Activated naive CD8-positive, alpha-beta T cell treated with anti-CD3 and anti-CD28 coated beads, Interleukin-2, amount 10 ng/mL, durations not matched to agents 7 days and 5 days (primary cell): ENCODE measurements around the gene SEPTIN1. TPM values are rescaled to one million over a fixed set of nuclear protein-coding genes. Genes with fewer than 3 reads are reported as not detected.

Experiments used
- ATAC-seq: fragments of 150-1000 bp; cut with Tn5 transposase; one replicate; pipeline ENCODE4 v1.10.0; 2021; ENCODE audit warnings: low read depth, moderate library complexity
- POLR2A ChIA-PET: fragments of 350-600 bp; sonication (Branson Sonifier 250); formaldehyde crosslinking; loops from one replicate; lab custom pipeline; 2021; ENCODE audit warnings: antibody characterized with exemption; lab: Charles Lee
- DNase-seq: peaks from one replicate; pipeline ENCODE4 v3.0.0; 2021
- H3K27ac Mint-ChIP-seq: one replicate; pipeline ENCODE4 v1.8.0; 2022; ENCODE audit warnings: mild to moderate bottlenecking, mixed read lengths
- H3K27me3 Mint-ChIP-seq: one replicate; pipeline ENCODE4 v1.8.0; 2022; ENCODE audit warnings: mild to moderate bottlenecking, moderate library complexity, mixed read lengths
- H3K36me3 Mint-ChIP-seq: one replicate; pipeline ENCODE4 v1.8.0; 2021; ENCODE audit warnings: mild to moderate bottlenecking, mixed read lengths
- H3K4me1 Mint-ChIP-seq: one replicate; pipeline ENCODE4 v1.8.0; 2021; ENCODE audit warnings: mixed read lengths
- H3K4me3 Mint-ChIP-seq: one replicate; pipeline ENCODE4 v1.8.0; 2022; ENCODE audit warnings: mild to moderate bottlenecking, moderate library complexity, mixed read lengths
- H3K9me3 Mint-ChIP-seq: one replicate; pipeline ENCODE4 v1.8.0; 2021; ENCODE audit warnings: mixed read lengths
- total RNA-seq, 2 experiments: library from RNA; stranded (reverse); gene quantifications; one replicate each; pipeline ENCODE4 v1.2.3, GENCODE V29; 2021

SEPTIN1 gene, protein sequence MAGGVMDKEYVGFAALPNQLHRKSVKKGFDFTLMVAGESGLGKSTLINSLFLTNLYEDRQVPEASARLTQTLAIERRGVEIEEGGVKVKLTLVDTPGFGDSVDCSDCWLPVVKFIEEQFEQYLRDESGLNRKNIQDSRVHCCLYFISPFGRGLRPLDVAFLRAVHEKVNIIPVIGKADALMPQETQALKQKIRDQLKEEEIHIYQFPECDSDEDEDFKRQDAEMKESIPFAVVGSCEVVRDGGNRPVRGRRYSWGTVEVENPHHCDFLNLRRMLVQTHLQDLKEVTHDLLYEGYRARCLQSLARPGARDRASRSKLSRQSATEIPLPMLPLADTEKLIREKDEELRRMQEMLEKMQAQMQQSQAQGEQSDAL
- total RNA-seq = 100 to 1,000 TPM; 293 to 318 TPM

DNA sequence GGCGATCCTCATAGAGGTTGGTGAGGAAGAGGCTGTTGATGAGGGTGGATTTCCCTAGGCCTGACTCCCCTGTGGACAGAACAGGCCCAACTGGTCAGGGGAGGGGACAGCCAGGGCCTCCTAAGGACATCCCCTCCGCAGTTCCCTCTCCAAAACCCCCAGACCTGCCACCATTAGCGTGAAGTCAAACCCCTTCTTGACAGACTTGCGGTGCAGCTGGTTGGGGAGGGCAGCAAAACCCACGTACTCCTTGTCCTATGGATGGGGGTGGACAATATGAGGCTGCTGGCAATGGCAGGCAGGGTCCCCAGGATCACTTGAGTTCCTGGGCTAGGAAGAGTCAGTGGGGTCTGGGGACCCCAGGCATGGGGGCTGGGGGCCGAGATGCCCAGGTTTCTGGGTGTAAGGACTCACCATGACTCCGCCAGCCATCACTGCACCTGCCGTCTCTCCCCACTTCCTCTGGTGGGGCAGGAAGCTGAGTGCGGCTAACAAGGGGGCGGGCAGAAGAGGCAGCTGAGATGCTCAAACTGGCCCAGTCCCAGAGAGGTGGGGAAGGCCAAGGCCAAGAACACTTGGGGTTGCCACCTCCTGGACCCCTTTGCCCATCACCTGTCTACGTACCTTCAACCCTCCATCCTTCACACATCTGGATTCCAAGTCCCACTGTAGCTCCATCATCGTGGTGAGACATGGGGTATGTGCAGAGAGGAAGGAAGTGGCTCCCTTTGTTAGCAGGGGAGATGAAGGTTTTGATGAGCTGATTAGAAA is at the start of gene SEPTIN1:
Gene SEPTIN1, minus strand, starts transcription at position 451 of the 771 bp plus-strand sequence. Its CDS starts 19 bp downstream, at position 432.
- peaks cover 2% of the 10 kb centered on the region for H3K9me3 Mint-ChIP-seq
- DNase-seq (peak; percentile 84), ATAC-seq (peak; percentile 46)
- H3K27ac Mint-ChIP-seq = peak within 1 kb of the TSS; percentile 98
- POLR2A ChIA-PET = interaction anchor here (0.6 to 8.3 kb wide), 28 partner anchors 8 to 1435 kb away, joined by 3 to 74 read pairs (median 4); partner anchors contain the start of genes CD2BP2, CORO1A, ITGAL and TBC1D10B
- peaks cover 25% of the 10 kb centered on the region for H3K36me3 Mint-ChIP-seq
- H3K27me3 Mint-ChIP-seq = no peaks in the 10 kb centered on the region
- peaks cover 35% of the 10 kb centered on the region for H3K4me1 Mint-ChIP-seq
- peak within 1 kb of the TSS; percentile 93 for H3K4me3 Mint-ChIP-seq

DNA sequence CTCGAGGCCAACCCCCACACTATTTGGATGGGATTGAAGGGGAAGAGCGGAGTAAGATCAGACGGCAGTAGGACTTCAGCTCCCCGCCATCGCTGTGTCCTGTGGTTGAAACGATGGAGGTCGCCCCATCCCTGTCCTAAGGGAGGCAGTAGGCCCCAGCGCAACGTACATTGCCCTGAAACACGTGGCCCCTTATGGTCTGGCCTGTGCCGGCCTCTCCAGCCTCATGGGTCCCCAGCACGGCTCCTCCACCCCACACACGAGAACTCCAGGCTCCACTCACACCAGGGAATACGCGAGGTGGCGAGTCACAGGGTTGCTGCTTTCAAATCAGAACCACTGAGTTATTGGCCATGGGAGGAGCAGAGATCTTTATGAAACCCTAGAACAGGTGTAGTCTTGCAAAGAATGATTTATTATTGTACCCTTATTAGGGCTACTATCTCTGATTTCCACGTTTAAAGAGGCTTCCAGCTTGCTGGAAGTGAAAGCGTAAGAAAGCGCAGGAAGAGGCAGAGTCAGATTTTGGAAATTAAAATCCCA is 48.1 kb upstream of the SEPTIN1 start:
- Mint-ChIP-seq H3K27me3 (no peaks in the 10 kb centered on the region), H3K4me3 (no peak overlapping the region), H3K9me3 (no peaks in the 10 kb centered on the region), H3K36me3 (peaks cover 9% of the 10 kb centered on the region), H3K27ac (no peak overlapping the region), H3K4me1 (peaks cover 28% of the 10 kb centered on the region)
- POLR2A ChIA-PET = interaction anchor here (0.6 to 2.1 kb wide), 27 partner anchors 12 to 247 kb away, joined by 3 to 32 read pairs (median 5); partner anchors contain the start of genes CORO1A, FBRS, ITGAL and PRR14
- DNase-seq (no peak), ATAC-seq (peak; percentile 14)

DNA sequence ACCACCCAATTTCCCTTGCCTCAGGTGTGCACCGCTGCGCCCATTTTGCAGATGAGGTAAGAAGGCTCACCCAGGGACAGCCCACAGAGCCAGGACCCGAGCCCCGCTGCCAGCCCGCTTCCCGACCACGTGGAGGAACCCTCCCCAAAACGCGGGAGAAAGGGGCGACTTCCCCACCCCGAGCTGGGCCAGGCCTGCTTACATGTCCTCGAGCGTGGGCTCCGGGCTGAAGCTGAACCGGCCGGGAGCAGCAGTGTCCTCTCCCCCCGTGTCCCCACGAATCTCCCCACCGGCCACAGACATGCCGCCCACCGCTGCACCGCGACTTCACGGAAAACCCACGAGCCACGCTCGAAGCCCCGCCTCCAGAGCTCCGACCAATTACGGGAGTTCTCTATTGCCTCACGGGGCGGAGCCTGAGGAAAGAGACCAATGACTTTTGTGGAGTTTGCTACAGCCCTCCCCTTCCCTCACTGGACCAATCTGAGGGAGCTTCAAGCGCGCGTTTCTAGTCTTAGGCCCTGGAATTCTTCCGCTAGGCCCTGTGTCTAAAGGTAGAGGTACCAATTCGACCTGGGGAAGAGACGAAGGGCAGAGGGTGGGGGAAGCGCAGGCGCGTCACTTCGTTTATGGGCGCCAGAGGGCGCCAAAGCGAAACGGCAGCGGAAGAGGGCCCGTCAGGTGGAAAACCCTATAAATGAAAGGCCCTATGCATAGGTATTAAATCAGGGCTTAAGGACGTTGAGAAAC is 47.5 kb upstream of the SEPTIN1 start, which contains the start of gene DCTPP1:
Gene DCTPP1, minus strand, starts transcription at position 353 of the 750 bp plus-strand sequence. Its CDS starts 50 bp downstream, at position 303.
- DNase-seq (peak; percentile 91), ATAC-seq (peak; percentile 99)
- Mint-ChIP-seq H3K9me3 (no peaks in the 10 kb centered on the region), H3K36me3 (peaks cover 9% of the 10 kb centered on the region), H3K4me3 (no peak within 1 kb of the TSS), H3K27me3 (no peaks in the 10 kb centered on the region), H3K27ac (no peak within 1 kb of the TSS), H3K4me1 (peaks cover 26% of the 10 kb centered on the region)
- POLR2A ChIA-PET = interaction anchor here (0.6 to 2.1 kb wide), 34 partner anchors 11 to 747 kb away, joined by 3 to 32 read pairs (median 5); partner anchors contain the start of genes CORO1A, FBRS, ITGAL and PRR14

- Mint-ChIP-seq H3K36me3 (peaks cover 13% of the 10 kb centered on the region), H3K27me3 (no peaks in the 10 kb centered on the region), H3K9me3 (no peaks in the 10 kb centered on the region), H3K4me3 (no peak overlapping the region), H3K4me1 (peaks cover 22% of the 10 kb centered on the region), H3K27ac (no peak overlapping the region)
- POLR2A ChIA-PET = interaction anchor here (0.6 to 2.1 kb wide), 32 partner anchors 10 to 747 kb away, joined by 3 to 32 read pairs (median 5); partner anchors contain the start of genes CORO1A, FBRS, ITGAL and PRR14
- ATAC-seq = no peak
- DNase-seq = no peak
Measured at GRCh38 chr16:30429418-30429677, 47.0 kb upstream of the SEPTIN1 start.

- DNase-seq (no peak), ATAC-seq (no peak)
- H3K27ac Mint-ChIP-seq = peak overlapping the region; percentile 6
- no peaks in the 10 kb centered on the region for H3K9me3 Mint-ChIP-seq
- peaks cover 17% of the 10 kb centered on the region for H3K4me1 Mint-ChIP-seq
- no peak overlapping the region for H3K4me3 Mint-ChIP-seq
- peaks cover 15% of the 10 kb centered on the region for H3K36me3 Mint-ChIP-seq
- POLR2A ChIA-PET = no interaction called here
- no peaks in the 10 kb centered on the region for H3K27me3 Mint-ChIP-seq
Measured at GRCh38 chr16:30428055-30428454, 45.7 kb upstream of the SEPTIN1 start.

GRCh38 chr16:30421010-30421409 is 38.6 kb upstream of the SEPTIN1 start:
- DNase-seq (no peak), ATAC-seq (no peak)
- Mint-ChIP-seq H3K4me3 (no peak overlapping the region), H3K4me1 (peaks cover 23% of the 10 kb centered on the region), H3K36me3 (peaks cover 30% of the 10 kb centered on the region), H3K27me3 (no peaks in the 10 kb centered on the region), H3K27ac (no peak overlapping the region), H3K9me3 (no peaks in the 10 kb centered on the region)
- POLR2A ChIA-PET = interaction anchor here (0.5 to 0.9 kb wide), 2 partner anchors 65 to 151 kb away, joined by 3 read pairs; no protein-coding TSS in a partner anchor

GRCh38 chr16:30418350-30419181 is 36.2 kb upstream of the SEPTIN1 start:
- Mint-ChIP-seq H3K27me3 (no peaks in the 10 kb centered on the region), H3K36me3 (peaks cover 27% of the 10 kb centered on the region), H3K4me1 (peaks cover 20% of the 10 kb centered on the region), H3K9me3 (no peaks in the 10 kb centered on the region), H3K27ac (peak overlapping the region; percentile 65), H3K4me3 (peak overlapping the region; percentile 42)
- DNase-seq (no peak), ATAC-seq (no peak)
- POLR2A ChIA-PET = interaction anchor here (0.7 to 3.6 kb wide), 25 partner anchors 9 to 353 kb away, joined by 3 to 32 read pairs (median 5); partner anchors contain the start of genes ALDOA, DCTPP1, ITGAL and PRR14

GRCh38 chr16:30417529-30418349 is 35.4 kb upstream of the SEPTIN1 start:
- H3K36me3 Mint-ChIP-seq = peaks cover 25% of the 10 kb centered on the region
- H3K4me3 Mint-ChIP-seq = peak overlapping the region; percentile 42
- no peaks in the 10 kb centered on the region for H3K9me3 Mint-ChIP-seq
- no peaks in the 10 kb centered on the region for H3K27me3 Mint-ChIP-seq
- peak; percentile 90 for ATAC-seq
- POLR2A ChIA-PET = interaction anchor here (0.6 to 3.6 kb wide), 28 partner anchors 8 to 352 kb away, joined by 3 to 32 read pairs (median 4); partner anchors contain the start of genes ALDOA, DCTPP1, ITGAL and PRR14
- peak; percentile 91 for DNase-seq
- peaks cover 21% of the 10 kb centered on the region for H3K4me1 Mint-ChIP-seq
- H3K27ac Mint-ChIP-seq = no peak overlapping the region

- ATAC-seq (no peak), DNase-seq (no peak)
- H3K27me3 Mint-ChIP-seq = no peaks in the 10 kb centered on the region
- H3K27ac Mint-ChIP-seq = no peak overlapping the region
- peaks cover 28% of the 10 kb centered on the region for H3K36me3 Mint-ChIP-seq
- peak overlapping the region; percentile 41 for H3K4me3 Mint-ChIP-seq
- peaks cover 27% of the 10 kb centered on the region for H3K4me1 Mint-ChIP-seq
- no peaks in the 10 kb centered on the region for H3K9me3 Mint-ChIP-seq
- POLR2A ChIA-PET = interaction anchor here (0.6 to 3.6 kb wide), 25 partner anchors 7 to 351 kb away, joined by 3 to 32 read pairs (median 5); partner anchors contain the start of genes ALDOA, DCTPP1, ITGAL and PRR14
Measured at GRCh38 chr16:30416624-30417528, 34.5 kb upstream of the SEPTIN1 start.

- Mint-ChIP-seq H3K27me3 (no peaks in the 10 kb centered on the region), H3K4me3 (no peak overlapping the region), H3K4me1 (peaks cover 25% of the 10 kb centered on the region), H3K36me3 (peaks cover 28% of the 10 kb centered on the region), H3K27ac (no peak overlapping the region), H3K9me3 (no peaks in the 10 kb centered on the region)
- no peak for DNase-seq
- POLR2A ChIA-PET = interaction anchor here (1.2 kb wide), 2 partner anchors 9 to 14 kb away, joined by 4 to 6 read pairs; partner anchors contain the start of genes DCTPP1 and ZNF771
- no peak for ATAC-seq
Measured at GRCh38 chr16:30416047-30416603, 33.8 kb upstream of the SEPTIN1 start.
